CD4-positive, alpha-beta T cell treated with Interleukin-10 for 1 hour (primary cell): ENCODE measurements around the gene ZNF776.
"Not testable (repeated sequence)": the region's sequence is repeated elsewhere in the genome, so short reads cannot be mapped to it uniquely, and the experiment has no call there.

Source experiments
- DNase-seq: peaks from one replicate; pipeline ENCODE4 v3.0.0-alpha.2; 2020

Gene ZNF776

GRCh38 chr19:57779220-57779845 is 32.7 kb downstream of the ZNF776 start:
- no peak for DNase-seq

DNA sequence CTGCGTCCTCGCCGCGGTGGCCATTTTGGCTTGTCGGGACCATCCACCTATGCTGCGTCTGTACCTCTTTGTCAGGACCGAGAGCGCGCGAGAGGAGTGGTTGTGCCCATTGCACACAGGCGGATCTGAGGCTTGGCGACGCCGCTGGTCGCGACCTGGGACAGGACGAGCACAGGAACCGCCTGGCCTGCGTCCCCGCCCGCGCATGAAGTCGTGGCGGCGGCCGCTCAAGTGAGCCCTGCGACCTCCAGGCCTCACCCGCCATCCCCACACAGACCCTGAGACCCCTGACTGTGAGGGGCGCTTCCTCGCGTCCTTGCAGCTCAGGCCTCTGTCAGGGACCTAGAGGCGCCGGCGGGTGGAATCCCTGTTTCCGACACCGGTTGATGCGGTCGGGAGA is 39.7 kb downstream of the ZNF776 start:
- no peak for DNase-seq

DNA sequence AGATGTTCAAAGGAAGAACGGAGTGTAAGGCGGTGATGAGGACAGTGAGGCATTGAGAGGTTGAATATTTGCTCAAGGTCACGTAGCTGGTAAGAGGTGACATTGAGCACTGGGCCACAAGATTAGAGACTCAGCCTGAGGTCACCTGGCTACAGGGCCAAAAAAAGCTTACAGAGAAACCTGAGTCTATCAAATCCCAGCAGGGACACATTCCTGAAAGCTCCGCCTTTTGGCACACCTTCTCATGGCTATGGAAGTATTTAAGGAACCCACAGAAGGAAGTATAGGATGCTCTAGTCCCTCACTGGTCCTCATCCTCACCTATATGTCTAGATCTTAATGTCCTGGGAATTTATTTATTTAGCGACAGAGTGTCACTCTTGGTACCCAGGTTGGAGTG is 40.3 kb downstream of the ZNF776 start:
- DNase-seq, result no peak

DNA sequence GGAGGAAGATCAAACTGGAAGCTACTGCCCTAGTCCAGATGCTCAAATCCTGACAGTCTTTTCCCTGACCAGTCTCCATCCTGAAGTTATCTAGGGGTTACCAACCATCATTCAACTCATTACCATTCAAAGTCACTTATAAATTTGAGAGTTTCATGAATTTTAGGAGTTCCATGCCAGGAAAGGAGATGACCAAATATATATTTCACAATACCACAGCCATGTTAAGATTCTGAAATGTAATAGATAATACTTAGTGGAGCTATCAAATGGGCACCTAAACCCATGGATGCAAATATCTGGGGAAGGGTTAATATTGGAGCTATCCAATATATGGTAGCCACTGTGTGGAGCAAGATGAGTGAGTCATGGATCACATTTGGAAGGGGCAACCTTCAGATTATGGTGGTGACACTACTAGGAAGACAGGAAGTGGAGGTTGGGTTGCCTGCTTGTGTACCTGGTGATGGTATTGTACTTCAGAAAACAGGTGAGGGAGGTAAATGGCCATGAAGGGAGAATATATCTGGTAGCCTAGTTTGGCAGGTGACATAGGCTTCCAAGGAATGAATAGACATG is 41.6 kb downstream of the ZNF776 start:
- DNase-seq, result no peak

- no peak for DNase-seq
Measured at GRCh38 chr19:57789288-57789687, 42.7 kb downstream of the ZNF776 start.

DNA sequence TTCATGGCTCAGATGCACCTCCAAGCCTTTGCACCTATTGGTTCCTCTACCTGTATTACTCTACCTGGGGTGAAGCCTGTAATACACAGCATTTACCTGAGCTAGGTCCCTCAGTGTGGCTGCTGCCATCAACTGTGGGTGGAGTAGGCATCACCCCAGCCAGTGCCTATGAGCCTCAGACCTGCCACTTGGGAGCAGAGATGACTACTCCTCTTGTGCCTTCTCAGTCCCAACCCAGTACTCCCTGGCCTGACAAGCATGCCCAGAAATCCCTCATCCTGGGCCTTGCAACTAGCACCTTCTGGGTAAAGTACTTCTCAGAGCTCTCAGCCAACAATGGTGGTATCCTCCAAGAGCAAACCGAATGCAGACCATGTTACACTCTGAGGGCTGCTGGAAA is 50.0 kb downstream of the ZNF776 start:
- DNase-seq, result not testable (repeated sequence)

GRCh38 chr19:57800696-57801095 is 54.1 kb downstream of the ZNF776 start:
- DNase-seq, result no peak

DNA sequence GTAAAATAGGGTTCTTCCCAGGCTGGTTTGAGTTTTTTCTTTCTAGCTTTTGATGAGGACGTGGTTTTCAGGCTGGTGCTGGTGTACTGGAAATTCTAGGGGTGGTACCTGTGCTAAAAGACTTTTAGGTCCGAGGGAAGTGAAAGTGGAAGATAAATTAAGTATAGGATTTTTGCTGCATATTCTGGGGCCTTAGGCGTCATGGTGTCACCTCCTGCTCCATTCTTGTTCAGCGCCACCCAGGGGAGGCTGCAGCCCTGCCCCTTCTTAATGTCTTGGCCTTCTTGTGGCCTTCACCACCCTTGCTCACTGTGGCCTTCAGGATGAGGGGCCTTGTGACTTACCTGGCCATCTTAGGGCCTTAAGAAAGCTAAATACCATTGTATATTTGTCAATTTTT is 55.7 kb downstream of the ZNF776 start:
- no peak for DNase-seq

DNA sequence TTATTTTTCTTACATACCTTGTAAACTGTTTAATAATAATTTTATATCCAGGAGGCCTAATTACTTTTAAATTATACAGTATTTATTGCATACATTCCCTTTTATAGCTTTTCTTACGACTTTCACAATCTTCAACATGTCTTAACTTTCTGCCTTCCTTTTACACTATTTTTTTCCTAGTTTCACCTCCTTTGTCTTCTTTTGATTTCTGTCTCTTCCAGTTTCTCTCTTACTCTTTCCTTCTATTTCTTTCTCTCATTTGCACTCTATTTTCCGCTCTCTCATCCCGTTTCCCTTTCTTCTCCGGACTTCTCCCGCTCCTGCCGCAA is 56.6 kb downstream of the ZNF776 start:
- no peak for DNase-seq

DNA sequence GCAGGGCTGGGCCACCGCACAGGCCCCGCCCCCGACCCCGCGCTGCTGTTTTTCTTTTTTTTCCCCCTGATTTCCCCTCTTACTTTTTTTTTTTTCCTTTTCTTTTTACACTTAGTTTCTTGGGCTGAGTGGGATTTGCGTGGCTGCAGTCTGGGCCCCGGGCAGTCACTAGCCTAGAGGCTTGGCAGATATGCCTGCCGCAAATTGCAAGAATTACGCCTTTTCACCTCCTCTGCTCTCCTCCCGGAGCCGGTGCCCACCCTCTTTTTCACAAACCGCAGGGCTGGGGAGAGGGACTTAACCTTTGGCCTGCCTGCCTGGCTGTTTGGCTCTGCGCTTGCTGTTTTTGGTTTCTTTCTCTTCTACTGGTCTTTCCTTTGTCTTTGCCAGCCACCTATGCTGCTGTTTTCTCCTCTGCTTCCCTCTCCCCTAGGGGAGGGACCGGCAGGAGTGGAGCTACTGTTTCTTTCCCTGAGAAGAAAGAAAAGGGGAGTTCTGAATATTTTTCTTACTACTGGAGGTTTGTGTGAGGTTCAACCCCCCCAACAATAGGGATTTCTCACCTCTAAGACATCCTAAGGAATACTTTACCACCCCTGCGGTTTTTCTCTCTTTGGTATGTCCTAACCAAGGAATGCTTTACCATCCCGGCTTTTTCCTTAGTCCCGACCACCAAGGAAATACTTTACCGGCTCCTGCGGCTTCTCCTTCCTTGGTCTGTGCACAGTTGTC is 57.1 kb downstream of the ZNF776 start:
- no peak for DNase-seq

DNA sequence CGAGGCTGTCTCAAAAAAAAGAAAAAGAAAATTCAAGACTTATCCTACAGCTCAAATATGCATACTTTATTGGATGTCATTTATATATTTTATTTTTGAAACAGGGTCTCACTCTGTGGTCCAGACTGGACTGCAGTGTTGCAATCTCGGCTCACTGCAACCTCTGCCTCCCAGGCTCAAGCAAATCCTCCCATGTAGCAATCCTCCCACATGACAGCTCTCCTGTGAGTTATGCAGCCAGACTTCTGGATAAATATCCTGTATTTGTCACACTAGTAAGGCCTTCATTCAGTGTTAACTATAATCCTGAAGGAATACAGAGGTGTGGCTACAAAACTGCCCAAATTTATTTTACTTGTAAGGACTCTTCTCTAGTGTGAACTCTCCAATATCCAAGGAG is 60.9 kb downstream of the ZNF776 start:
- no peak for DNase-seq
